OCI-LY3 (cell line): ENCODE measurements around the gene AKT3.

ENCODE experiments used
- EZH2phosphoT487 ChIP-seq: fragments of 200-600 bp; shearing (Covaris generic); IDR thresholded peaks from 2 replicates; pipeline ENCODE4 v1.6.1; 2018; ENCODE audit warnings: antibody characterized with exemption, mixed run types, low read depth
- TF ChIP-seq, protein P1 (sequence below): fragments of 200-600, 300-600 bp; sonication (generic); IDR thresholded peaks from 2 replicates; pipeline ENCODE4 v1.5.1; 2014; ENCODE audit warnings: antibody characterized with exemption, low read length, low read depth

- TF ChIP-seq, protein P1, sequence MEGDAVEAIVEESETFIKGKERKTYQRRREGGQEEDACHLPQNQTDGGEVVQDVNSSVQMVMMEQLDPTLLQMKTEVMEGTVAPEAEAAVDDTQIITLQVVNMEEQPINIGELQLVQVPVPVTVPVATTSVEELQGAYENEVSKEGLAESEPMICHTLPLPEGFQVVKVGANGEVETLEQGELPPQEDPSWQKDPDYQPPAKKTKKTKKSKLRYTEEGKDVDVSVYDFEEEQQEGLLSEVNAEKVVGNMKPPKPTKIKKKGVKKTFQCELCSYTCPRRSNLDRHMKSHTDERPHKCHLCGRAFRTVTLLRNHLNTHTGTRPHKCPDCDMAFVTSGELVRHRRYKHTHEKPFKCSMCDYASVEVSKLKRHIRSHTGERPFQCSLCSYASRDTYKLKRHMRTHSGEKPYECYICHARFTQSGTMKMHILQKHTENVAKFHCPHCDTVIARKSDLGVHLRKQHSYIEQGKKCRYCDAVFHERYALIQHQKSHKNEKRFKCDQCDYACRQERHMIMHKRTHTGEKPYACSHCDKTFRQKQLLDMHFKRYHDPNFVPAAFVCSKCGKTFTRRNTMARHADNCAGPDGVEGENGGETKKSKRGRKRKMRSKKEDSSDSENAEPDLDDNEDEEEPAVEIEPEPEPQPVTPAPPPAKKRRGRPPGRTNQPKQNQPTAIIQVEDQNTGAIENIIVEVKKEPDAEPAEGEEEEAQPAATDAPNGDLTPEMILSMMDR: no peak
- no peak for TF ChIP-seq EZH2phosphoT487
These were observed 1.3 kb upstream of the AKT3 start for GRCh38 chr1:243851257-243851756.
